ENCODE data around the gene MORF4L2.

- TF ChIP-seq POLR2AphosphoS5 (IDR thresholded peaks at IDR 0.05; ENCODE audit: low read depth, low read length) (no peak), CTCF (IDR thresholded peaks at IDR 0.05; ENCODE audit: control extremely low read depth in 1 of 3, insufficient read depth in 1 of 3, low read depth in 1 of 3, low read length in 3 of 3) (no peak), EP300 (IDR thresholded peaks at IDR 0.05; ENCODE audit: borderline replicate concordance in 1 of 2, low read depth in 2 of 2, low read length in 2 of 2) (no peak), GABPA (IDR thresholded peaks at IDR 0.05; ENCODE audit: borderline replicate concordance, insufficient read depth, low read length) (no peak)
Observed at GRCh38 chrX:103710609-103711008, 24.1 kb upstream of the MORF4L2 start, which contains the start of gene TMEM31.
